NT2/D1 (cell line): ENCODE results near the gene TMCC1.

ENCODE experiments used
- DNase-seq: peaks from one replicate; pipeline ENCODE4 v3.0.0-alpha.2; 2011; ENCODE audit warnings: low read depth, low spot score
- H3K27me3 ChIP-seq: 2 replicates; pipeline ENCODE4 v1.6.0; 2011; ENCODE audit warnings: mild to moderate bottlenecking; ENCODE audit not compliant: insufficient read length, insufficient read depth
- H3K36me3 ChIP-seq: 2 replicates; pipeline ENCODE4 v1.6.1; 2011; ENCODE audit warnings: mild to moderate bottlenecking, low read length, mixed read lengths; ENCODE audit not compliant: insufficient read depth, insufficient read length
- H3K4me1 ChIP-seq: 2 replicates; pipeline ENCODE4 v1.5.1; 2011; ENCODE audit not compliant: insufficient read depth, insufficient read length
- H3K4me3 ChIP-seq: 2 replicates; pipeline ENCODE4 v1.5.1; 2011; ENCODE audit warnings: low read depth; ENCODE audit not compliant: insufficient read length
- H3K9ac ChIP-seq: 2 replicates; pipeline ENCODE4 v1.6.0; 2011; ENCODE audit warnings: low read depth; ENCODE audit not compliant: insufficient read length
- H3K9me3 ChIP-seq: 2 replicates; pipeline ENCODE4 v1.5.1; 2011; ENCODE audit warnings: mild to moderate bottlenecking, low read length; ENCODE audit not compliant: insufficient read depth
- SUZ12 ChIP-seq: IDR thresholded peaks from 2 replicates; pipeline ENCODE4 v1.6.1; 2011; ENCODE audit not compliant: insufficient read length, insufficient read depth; ENCODE audit errors: extremely low read depth
- YY1 ChIP-seq: IDR thresholded peaks from 2 replicates; pipeline ENCODE4 v1.6.1; 2011; ENCODE audit not compliant: insufficient read length, insufficient read depth
- ZNF274 ChIP-seq: IDR thresholded peaks from 2 replicates; pipeline ENCODE4 v1.6.1; 2011; ENCODE audit warnings: mild to moderate bottlenecking, low read depth, low read length

The TMCC1 gene

DNA sequence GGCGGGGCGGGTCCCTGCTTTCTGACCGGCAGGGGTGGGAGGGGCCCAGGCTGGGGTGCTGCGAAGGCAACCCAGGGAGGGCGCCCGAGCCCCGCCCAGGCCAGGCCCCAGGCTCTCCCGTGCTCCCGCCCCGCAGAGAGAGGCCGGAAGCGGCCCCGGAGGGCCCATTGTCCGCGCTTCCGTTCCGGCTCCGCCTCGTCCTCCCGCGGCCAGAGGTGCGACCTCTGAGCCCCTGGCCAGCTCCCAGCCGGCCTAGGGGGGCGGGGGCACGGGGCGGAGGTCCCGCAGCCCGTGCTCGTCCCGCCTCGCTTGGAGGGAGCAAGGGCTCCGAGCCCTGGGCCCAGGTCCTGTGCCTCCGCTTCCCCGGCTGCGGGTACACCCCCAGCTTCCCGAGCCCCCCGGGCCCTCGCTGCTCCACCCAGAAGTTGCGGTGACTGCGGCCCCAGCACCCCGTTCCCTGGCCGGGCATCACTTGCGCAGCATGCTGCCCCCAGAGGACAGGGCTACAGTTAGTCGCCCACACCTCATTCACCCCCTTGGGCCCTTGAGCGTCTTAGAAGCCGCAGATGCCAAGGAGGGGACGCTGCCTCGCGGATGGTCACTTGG lies 266.7 kb downstream of the TMCC1 start:
- Histone ChIP-seq H3K9me3 (no peaks in the 10 kb centered on the region), H3K4me3 (peak overlapping the region; percentile 87), H3K36me3 (no peaks in the 10 kb centered on the region), H3K27me3 (no peaks in the 10 kb centered on the region), H3K4me1 (peaks cover 22% of the 10 kb centered on the region), H3K9ac (peak overlapping the region; percentile 93)
- TF ChIP-seq YY1 (no peak), ZNF274 (no peak), SUZ12 (no peak)
- DNase-seq, result peak; percentile 77

DNA sequence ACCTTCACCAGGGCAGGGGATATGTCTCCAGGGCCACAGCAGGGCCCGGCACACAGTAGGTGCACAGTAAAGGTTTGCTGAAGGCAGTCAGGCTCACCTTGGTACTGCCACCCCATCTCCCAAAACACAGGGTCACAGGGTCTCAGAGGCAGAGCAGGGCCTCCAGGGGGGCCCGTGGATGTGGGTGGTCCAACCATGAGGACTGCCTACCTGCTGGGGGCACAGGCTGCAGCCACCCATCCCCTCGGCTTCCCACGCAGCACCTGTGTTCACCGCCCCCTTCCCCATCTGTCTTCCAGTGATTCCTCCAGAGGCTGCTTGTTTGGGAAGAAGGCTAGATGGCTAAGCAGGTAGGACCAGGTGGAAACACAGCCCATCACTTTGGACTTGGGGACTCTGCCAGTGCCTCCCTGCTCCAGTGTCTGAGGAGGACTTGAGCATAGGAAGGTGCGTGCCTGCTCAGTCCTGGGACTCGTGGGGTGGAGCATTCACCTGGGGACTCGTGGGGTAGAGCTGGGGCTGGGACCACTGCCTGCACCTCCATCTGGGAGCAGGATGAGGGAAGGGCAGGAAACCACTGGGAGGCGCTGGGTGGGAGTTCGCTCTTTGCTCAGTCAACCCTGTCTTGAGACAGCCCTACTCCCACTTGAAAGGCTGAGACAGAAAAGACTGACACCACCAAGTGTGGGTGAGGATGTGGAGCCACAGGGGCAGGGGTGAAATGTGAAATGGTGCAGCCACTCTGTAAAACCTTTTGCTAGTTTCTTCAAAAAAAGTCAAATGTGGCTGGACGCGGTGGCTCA lies 268.2 kb downstream of the TMCC1 start:
- Histone ChIP-seq H3K36me3 (no peaks in the 10 kb centered on the region), H3K4me3 (peak overlapping the region; percentile 15), H3K9me3 (no peaks in the 10 kb centered on the region), H3K9ac (peak overlapping the region; percentile 85), H3K4me1 (peaks cover 28% of the 10 kb centered on the region), H3K27me3 (no peaks in the 10 kb centered on the region)
- no peak for DNase-seq
- no peak for TF ChIP-seq SUZ12
- TF ChIP-seq YY1, result no peak
- TF ChIP-seq ZNF274, result no peak

DNA sequence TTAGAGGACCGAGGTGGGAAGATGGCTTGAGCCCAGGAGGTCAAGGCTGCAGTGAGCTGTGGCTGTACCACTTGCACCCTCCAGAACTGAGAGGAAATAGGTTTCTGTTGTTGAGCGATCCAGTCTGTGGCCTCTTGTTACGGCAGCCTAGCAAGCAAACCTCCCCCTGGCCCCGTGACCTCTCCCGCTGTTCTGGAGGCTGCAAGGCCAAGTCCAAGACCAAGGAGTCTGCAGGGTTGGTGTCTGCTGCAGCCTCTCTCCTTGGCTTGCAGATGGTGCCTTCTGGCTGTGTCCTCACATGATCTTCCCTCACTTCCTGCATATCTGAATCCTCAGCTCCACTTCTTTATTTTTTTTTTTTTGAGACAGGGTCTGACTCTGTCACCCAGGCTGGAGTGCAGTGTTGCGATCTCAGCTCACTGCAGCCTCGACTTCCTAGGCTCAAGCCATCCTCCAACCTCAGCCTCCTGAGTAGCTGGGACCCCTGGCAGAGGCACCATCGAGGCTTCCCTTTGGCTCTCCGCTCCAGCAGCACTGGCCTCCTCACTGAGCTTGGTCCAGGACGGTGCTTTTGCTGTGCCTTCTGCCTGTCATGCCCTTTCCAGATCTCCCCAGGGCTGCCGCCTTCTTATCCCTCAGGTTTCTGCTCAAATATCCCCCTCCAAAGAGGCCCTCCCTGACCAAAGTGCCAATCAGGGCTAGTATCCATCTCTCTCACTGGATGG lies 269.0 kb downstream of the TMCC1 start:
- DNase-seq, result no peak
- Histone ChIP-seq H3K27me3 (no peaks in the 10 kb centered on the region), H3K36me3 (no peaks in the 10 kb centered on the region), H3K9me3 (no peaks in the 10 kb centered on the region), H3K9ac (peak overlapping the region; percentile 85), H3K4me3 (no peak overlapping the region), H3K4me1 (peaks cover 28% of the 10 kb centered on the region)
- no peak for TF ChIP-seq YY1
- TF ChIP-seq SUZ12, result no peak
- TF ChIP-seq ZNF274, result no peak

DNA sequence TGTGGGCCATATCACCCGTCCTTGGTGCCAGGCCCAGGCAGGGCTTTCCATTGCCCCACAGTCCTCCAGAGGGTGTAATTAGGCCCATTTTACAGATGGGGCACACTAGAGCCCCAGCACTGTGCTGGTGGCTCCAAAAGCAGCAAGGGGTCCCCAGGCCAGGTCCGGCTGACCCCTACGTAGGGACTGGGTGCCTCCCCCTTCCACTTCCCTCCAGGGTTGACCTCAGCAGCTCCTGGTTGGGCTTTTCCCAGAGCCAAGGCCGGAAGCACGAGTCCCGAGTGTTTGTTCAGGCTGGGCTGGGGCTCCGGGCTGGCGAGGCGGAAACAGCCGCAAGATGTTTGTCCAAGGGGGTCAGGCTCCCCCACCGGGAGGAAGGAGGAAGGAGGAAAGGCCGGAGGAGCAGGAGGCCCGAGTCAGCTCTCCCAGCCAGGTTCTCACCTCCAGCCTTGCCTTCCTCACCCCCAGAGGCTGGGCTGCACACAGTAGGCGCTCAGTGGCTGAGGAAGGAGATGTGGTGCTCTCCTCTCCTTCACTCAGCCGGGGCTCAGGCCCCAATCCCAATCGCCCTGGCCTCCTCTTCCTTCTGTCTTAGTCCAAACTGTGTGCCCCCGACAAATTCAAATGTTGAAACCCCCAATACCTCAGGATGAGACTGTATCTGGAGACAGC lies 269.9 kb downstream of the TMCC1 start:
- no peaks in the 10 kb centered on the region for H3K36me3 ChIP-seq
- H3K9me3 ChIP-seq, result no peaks in the 10 kb centered on the region
- H3K27me3 ChIP-seq, result no peaks in the 10 kb centered on the region
- no peak for DNase-seq
- H3K9ac ChIP-seq, result no peak overlapping the region
- peaks cover 36% of the 10 kb centered on the region for H3K4me1 ChIP-seq
- H3K4me3 ChIP-seq, result no peak overlapping the region
- TF ChIP-seq SUZ12 (no peak), YY1 (no peak), ZNF274 (no peak)

DNA sequence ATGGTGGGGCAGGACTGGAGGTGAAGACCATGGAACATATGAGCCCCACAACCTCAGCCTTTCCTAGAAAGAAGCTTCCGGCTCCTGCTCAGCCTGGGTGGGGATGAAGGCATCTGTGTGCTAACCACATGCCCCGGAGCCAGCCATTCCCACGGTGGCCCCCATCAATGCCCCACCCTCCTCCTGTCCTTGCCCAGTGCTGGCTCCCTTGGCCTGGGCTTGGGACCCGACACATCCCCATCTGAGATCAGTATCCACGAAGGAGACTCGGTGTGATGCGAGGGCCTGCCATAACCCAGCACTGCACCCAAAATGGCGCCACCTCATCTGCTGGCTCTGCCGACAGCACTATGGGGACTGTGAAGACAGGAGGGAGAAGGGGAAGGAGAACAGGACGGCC lies 270.6 kb downstream of the TMCC1 start:
- H3K9ac ChIP-seq, result no peak overlapping the region
- H3K9me3 ChIP-seq, result no peaks in the 10 kb centered on the region
- TF ChIP-seq YY1 (no peak), SUZ12 (no peak), ZNF274 (no peak)
- H3K4me3 ChIP-seq, result no peak overlapping the region
- peaks cover 36% of the 10 kb centered on the region for H3K4me1 ChIP-seq
- DNase-seq, result no peak
- H3K27me3 ChIP-seq, result no peaks in the 10 kb centered on the region
- no peaks in the 10 kb centered on the region for H3K36me3 ChIP-seq

DNA sequence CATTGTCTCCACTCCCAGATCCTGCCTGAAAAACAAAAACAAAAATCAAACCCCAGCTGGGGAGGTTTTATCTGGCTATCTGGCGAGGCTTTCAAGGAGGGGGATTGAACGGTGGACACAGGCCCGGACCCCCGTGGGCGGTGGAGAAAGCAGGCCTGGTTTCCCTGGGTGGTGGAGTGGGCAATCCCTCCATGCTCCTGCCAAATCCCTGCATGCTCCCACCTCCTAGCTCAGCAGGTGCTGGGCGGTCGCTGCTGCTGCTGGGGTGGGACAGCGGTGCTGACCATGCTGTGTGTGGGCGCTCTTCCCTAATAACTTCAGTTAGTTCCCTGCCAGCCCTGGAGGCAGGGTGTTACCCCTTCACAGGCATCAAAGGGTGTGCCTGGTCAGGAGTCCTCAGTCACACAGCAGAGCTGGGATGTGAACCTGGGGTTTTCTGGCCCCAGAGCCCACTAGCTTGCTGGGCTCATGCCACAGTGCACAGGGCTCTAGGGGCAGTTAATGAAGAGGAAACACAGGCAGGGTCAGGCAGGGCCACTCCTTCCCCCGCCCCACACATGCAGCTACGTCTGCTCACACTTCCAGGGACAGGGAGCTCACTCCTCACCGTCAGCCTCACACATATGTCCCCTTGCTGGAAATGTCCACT lies 271.2 kb downstream of the TMCC1 start:
- no peak for DNase-seq
- Histone ChIP-seq H3K9me3 (no peaks in the 10 kb centered on the region), H3K27me3 (no peaks in the 10 kb centered on the region), H3K36me3 (no peaks in the 10 kb centered on the region), H3K9ac (peak overlapping the region; percentile 47), H3K4me3 (no peak overlapping the region), H3K4me1 (peaks cover 36% of the 10 kb centered on the region)
- no peak for TF ChIP-seq YY1
